OCI-LY3 (cell line): ENCODE measurements around the gene TRAPPC2L.

Source experiments
- EZH2phosphoT487 ChIP-seq: fragments of 200-600 bp; shearing (Covaris generic); IDR thresholded peaks from 2 replicates; pipeline ENCODE4 v1.6.1; 2018; ENCODE audit warnings: antibody characterized with exemption, mixed run types, low read depth
- TF ChIP-seq, protein P1 (sequence below): fragments of 200-600, 300-600 bp; sonication (generic); IDR thresholded peaks from 2 replicates; pipeline ENCODE4 v1.5.1; 2014; ENCODE audit warnings: antibody characterized with exemption, low read length, low read depth

- TF ChIP-seq, protein P1, sequence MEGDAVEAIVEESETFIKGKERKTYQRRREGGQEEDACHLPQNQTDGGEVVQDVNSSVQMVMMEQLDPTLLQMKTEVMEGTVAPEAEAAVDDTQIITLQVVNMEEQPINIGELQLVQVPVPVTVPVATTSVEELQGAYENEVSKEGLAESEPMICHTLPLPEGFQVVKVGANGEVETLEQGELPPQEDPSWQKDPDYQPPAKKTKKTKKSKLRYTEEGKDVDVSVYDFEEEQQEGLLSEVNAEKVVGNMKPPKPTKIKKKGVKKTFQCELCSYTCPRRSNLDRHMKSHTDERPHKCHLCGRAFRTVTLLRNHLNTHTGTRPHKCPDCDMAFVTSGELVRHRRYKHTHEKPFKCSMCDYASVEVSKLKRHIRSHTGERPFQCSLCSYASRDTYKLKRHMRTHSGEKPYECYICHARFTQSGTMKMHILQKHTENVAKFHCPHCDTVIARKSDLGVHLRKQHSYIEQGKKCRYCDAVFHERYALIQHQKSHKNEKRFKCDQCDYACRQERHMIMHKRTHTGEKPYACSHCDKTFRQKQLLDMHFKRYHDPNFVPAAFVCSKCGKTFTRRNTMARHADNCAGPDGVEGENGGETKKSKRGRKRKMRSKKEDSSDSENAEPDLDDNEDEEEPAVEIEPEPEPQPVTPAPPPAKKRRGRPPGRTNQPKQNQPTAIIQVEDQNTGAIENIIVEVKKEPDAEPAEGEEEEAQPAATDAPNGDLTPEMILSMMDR: no peak
- no peak for TF ChIP-seq EZH2phosphoT487
Measured at GRCh38 chr16:88850531-88851199, 6.3 kb upstream of the TRAPPC2L start.
